Cardiac muscle cell (in vitro differentiated cells and primary cell): Measurements from ENCODE around the gene IL17RB. TPM values are rescaled to one million over a fixed set of nuclear protein-coding genes. Genes with fewer than 3 reads are reported as not detected.

Experiments
- DNase-seq, 2 donors: peaks; one replicate each; pipeline versions ENCODE4 v3.0.0 to v3.0.0-alpha.2; 2010 to 2017; ENCODE audit warnings: low read depth in 1 of 2, low spot score in 1 of 2
- H3K27ac ChIP-seq: fragments of 200-600 bp; sonication (generic); 2 replicates; pipeline ENCODE4 v1.5.1; 2016
- H3K27me3 ChIP-seq: fragments of 200-600 bp; sonication (generic); 2 replicates; pipeline ENCODE4 v1.6.0; 2016; ENCODE audit warnings: control low read depth
- H3K36me3 ChIP-seq: fragments of 200-600 bp; sonication (generic); 2 replicates; pipeline ENCODE4 v1.5.1; 2016; ENCODE audit warnings: control low read depth
- H3K4me1 ChIP-seq: fragments of 200-600 bp; sonication (generic); 2 replicates; pipeline ENCODE4 v1.8.1; 2017; ENCODE audit warnings: low read depth, mild to moderate bottlenecking, mixed run types
- H3K4me3 ChIP-seq: fragments of 200-600 bp; sonication (generic); 2 replicates; pipeline ENCODE4 v1.5.1; 2016; ENCODE audit warnings: mild to moderate bottlenecking
- H3K9me3 ChIP-seq: fragments of 200-600 bp; sonication (generic); 2 replicates; pipeline ENCODE4 v1.5.1; 2017; ENCODE audit warnings: low read depth, mild to moderate bottlenecking, control low read depth
- polyA plus RNA-seq: library from polyadenylated mRNA; unstranded; fragments of >200 nt; fragmentation: Nextera tagmentation; extraction: Ambion mirVana; gene quantifications from 2 replicates; pipeline ENCODE4 v1.2.1, GENCODE V29; 2016
- total RNA-seq: library from RNA; depleted of rRNA; stranded (reverse); fragments of >200 nt; gene quantifications from 2 replicates; pipeline ENCODE4 v1.2.3, GENCODE V29; 2016
- TF ChIP-seq, protein P1 (sequence below): IDR thresholded peaks from 2 replicates; pipeline ENCODE4 v1.5.1; 2012; ENCODE audit warnings: low read depth, mild to moderate bottlenecking, low read length

IL17RB gene
- total and polyA plus RNA-seq, 2 experiments from 2014 or later = 11.5 to 13.1 TPM

- H3K27me3 ChIP-seq = peaks cover 5% of the 10 kb centered on the region
- TF ChIP-seq, protein P1, sequence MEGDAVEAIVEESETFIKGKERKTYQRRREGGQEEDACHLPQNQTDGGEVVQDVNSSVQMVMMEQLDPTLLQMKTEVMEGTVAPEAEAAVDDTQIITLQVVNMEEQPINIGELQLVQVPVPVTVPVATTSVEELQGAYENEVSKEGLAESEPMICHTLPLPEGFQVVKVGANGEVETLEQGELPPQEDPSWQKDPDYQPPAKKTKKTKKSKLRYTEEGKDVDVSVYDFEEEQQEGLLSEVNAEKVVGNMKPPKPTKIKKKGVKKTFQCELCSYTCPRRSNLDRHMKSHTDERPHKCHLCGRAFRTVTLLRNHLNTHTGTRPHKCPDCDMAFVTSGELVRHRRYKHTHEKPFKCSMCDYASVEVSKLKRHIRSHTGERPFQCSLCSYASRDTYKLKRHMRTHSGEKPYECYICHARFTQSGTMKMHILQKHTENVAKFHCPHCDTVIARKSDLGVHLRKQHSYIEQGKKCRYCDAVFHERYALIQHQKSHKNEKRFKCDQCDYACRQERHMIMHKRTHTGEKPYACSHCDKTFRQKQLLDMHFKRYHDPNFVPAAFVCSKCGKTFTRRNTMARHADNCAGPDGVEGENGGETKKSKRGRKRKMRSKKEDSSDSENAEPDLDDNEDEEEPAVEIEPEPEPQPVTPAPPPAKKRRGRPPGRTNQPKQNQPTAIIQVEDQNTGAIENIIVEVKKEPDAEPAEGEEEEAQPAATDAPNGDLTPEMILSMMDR = peak; percentile 28
- H3K36me3 ChIP-seq = no peaks in the 10 kb centered on the region
- no peak overlapping the region for H3K4me3 ChIP-seq
- H3K9me3 ChIP-seq = no peaks in the 10 kb centered on the region
- peaks cover 7% of the 10 kb centered on the region for H3K4me1 ChIP-seq
- no peak overlapping the region for H3K27ac ChIP-seq
- DNase-seq = peak; percentile 27 to 59
These were observed 3.8 kb upstream of the IL17RB start for GRCh38 chr3:53842436-53843194.

- TF ChIP-seq, protein P1 = no peak
- Histone ChIP-seq H3K4me3 (no peak overlapping the region), H3K27me3 (peaks cover 5% of the 10 kb centered on the region), H3K27ac (no peak overlapping the region), H3K36me3 (no peaks in the 10 kb centered on the region), H3K4me1 (peaks cover 7% of the 10 kb centered on the region), H3K9me3 (no peaks in the 10 kb centered on the region)
- no peak for DNase-seq
These were observed 2.9 kb upstream of the IL17RB start for GRCh38 chr3:53843195-53844177.

DNA sequence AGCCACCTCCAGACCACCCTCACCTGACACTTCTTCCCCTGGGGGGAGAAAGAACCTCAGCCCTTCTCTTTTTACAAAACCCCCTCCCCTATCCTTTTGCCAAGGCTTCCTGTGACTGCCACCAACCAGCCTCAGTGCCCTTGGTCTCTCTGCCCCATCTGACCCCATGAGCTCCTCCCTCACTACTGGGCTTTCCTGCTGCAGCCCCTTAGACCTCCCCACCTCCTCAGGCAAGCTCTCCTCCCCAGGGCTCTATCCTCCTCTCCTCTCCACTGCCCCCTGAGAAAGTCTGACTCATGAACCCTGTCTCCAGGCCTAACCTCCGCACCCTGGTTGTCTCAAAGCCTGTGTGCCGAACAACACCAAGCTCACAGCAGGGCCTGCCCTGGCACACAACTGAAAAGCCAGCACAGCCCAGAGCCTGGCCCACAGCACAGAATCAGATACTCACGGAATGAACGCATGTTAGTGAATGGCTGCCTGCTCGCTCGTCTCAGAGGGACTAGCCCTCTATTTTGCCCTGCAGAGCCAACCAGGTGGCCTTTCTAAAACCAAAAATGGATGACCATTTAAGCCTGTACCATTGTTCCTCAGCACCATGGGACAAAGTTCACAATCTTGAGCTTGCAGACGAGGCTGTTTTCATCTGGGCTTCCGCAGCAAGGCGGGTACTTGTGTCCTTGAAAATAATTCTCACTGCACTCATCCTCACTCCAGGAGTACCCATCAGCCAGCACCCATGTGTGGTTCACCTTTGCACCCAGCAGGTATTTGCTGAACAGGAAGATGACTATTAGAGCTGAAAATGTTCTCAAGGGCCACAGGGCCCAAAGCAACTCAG is 1.9 kb upstream of the IL17RB start:
- H3K27me3 ChIP-seq = peaks cover 5% of the 10 kb centered on the region
- H3K9me3 ChIP-seq = no peaks in the 10 kb centered on the region
- no peak for DNase-seq
- peaks cover 7% of the 10 kb centered on the region for H3K4me1 ChIP-seq
- H3K36me3 ChIP-seq = no peaks in the 10 kb centered on the region
- H3K4me3 ChIP-seq = no peak overlapping the region
- TF ChIP-seq, protein P1 = no peak
- H3K27ac ChIP-seq = no peak overlapping the region

DNA sequence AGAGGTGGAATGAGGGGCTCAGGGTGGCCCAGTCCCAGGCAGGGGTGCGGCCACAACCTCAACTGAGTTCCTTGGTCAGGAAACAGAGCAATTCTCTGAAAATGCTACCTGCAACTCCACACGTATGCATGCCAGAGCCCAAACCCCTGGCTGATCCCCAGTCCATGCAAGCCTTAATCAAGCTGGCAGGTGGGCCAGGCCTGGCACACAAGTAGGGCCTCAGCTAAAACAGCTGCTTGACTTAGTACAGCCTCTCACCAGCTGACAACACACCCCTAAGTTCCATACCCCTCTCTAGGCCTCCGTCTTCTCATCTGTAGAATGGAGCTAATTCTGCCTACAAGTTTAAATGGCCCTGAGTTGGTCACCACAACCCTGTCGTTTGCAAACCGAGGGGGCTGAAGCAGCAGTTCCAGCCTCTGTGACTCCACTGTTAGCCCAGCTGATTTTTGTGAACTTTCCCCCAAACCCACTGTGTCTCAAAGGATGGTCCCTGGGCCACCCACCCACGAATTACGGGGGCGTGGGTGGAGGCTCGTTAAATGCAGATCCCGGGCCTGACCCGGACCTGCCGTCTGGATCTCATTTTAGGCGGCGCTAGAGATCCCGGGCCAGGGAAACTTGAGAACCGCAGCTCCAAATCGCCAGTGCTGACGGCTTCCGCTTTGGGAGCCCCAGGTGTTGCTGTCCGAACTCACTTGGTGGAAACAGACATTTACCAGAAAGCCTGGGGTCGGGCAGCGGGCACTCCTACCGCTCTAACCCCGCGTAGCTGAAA is 1.1 kb upstream of the IL17RB start:
- peaks cover 5% of the 10 kb centered on the region for H3K27me3 ChIP-seq
- TF ChIP-seq, protein P1 = peak; percentile 39
- no peaks in the 10 kb centered on the region for H3K36me3 ChIP-seq
- no peaks in the 10 kb centered on the region for H3K9me3 ChIP-seq
- peak overlapping the region; percentile 53 for H3K4me3 ChIP-seq
- peaks cover 7% of the 10 kb centered on the region for H3K4me1 ChIP-seq
- peak; percentile 40 to 89 for DNase-seq
- peak overlapping the region; percentile 93 for H3K27ac ChIP-seq

GRCh38 chr3:53845881-53846133 is 561 bp upstream of the IL17RB start:
- no peak for DNase-seq
- peak overlapping the region; percentile 93 for H3K27ac ChIP-seq
- TF ChIP-seq, protein P1 = no peak

More at GRCh38 chr3:53845881-53846133, 561 bp upstream of the IL17RB start:
- Histone ChIP-seq H3K36me3 (no peaks in the 10 kb centered on the region), H3K9me3 (no peaks in the 10 kb centered on the region), H3K27me3 (peaks cover 5% of the 10 kb centered on the region), H3K4me3 (peak overlapping the region; percentile 53), H3K4me1 (peaks cover 7% of the 10 kb centered on the region)
